CD14-positive monocyte (primary cell): ENCODE measurements around the gene COL4A2. TPM values are rescaled to one million over a fixed set of nuclear protein-coding genes. Genes with fewer than 3 reads are reported as not detected.

Experiments used
- DNase-seq, 3 donors: peaks; one replicate each; pipeline ENCODE4 v3.0.0-alpha.2; 2011 to 2022
- H2AFZ ChIP-seq: 2 replicates; pipeline ENCODE4 v1.6.0; 2012; ENCODE audit warnings: mild to moderate bottlenecking, low read depth, low read length, inconsistent platforms; ENCODE audit not compliant: insufficient read depth, poor library complexity, severe bottlenecking
- H3K27ac ChIP-seq, 2 donors: 1 replicate in 1 of 2; 2 replicates in 1 of 2; pipeline ENCODE4 v1.5.1; 2012 to 2013; ENCODE audit warnings: low read length in 2 of 2, control low read depth in 1 of 2, inconsistent platforms in 1 of 2, low read depth in 1 of 2, mild to moderate bottlenecking in 1 of 2
- H3K27me3 ChIP-seq, 2 donors: one replicate each; pipeline versions ENCODE4 v1.6.0 to v1.6.1; 2011 to 2013; ENCODE audit warnings: low read length in 2 of 2; ENCODE audit not compliant: control insufficient read depth in 2 of 2, insufficient read depth in 2 of 2
- H3K36me3 ChIP-seq, 2 donors: replicated peaks in 1 of 2; 1 replicate in 1 of 2; 2 replicates in 1 of 2; pipeline versions ENCODE4 v1.5.1 to v1.6.1; 2012 to 2013; ENCODE audit warnings: low read length in 2 of 2, control low read depth in 1 of 2, inconsistent platforms in 1 of 2, mild to moderate bottlenecking in 1 of 2; ENCODE audit not compliant: insufficient read depth in 2 of 2, control insufficient read depth in 1 of 2
- H3K4me1 ChIP-seq, 2 donors: 1 replicate in 1 of 2; 2 replicates in 1 of 2; pipeline versions ENCODE4 v1.5.1 to v1.6.1; 2012 to 2013; ENCODE audit warnings: low read length in 2 of 2, control low read depth in 1 of 2, inconsistent platforms in 1 of 2, mild to moderate bottlenecking in 1 of 2, moderate library complexity in 1 of 2; ENCODE audit not compliant: insufficient read depth in 2 of 2, control insufficient read depth in 1 of 2
- H3K4me2 ChIP-seq: replicated peaks from 2 replicates; pipeline ENCODE3; 2012; ENCODE audit warnings: low read length, moderate library complexity, mild to moderate bottlenecking; ENCODE audit not compliant: poor library complexity, severe bottlenecking; ENCODE audit errors: extremely low read depth
- H3K4me3 ChIP-seq, 3 experiments: fragments of 200-600 bp in 1 of 3; sonication (generic) in 1 of 3; replicated peaks in 1 of 3; 1 replicate in 2 of 3; 2 replicates in 1 of 3; pipeline ENCODE4 v1.5.1; 2011 to 2013; ENCODE audit warnings: low read length in 3 of 3, mild to moderate bottlenecking in 3 of 3, control low read depth in 2 of 3, low read depth in 2 of 3, inconsistent platforms in 1 of 3, moderate library complexity in 1 of 3
- H3K79me2 ChIP-seq: 2 replicates; pipeline ENCODE4 v1.6.0; 2012; ENCODE audit warnings: mild to moderate bottlenecking, control low read depth, inconsistent platforms, low read length, moderate library complexity; ENCODE audit not compliant: insufficient read depth
- H3K9ac ChIP-seq: 2 replicates; pipeline ENCODE4 v1.6.0; 2017; ENCODE audit warnings: low read length, mild to moderate bottlenecking; ENCODE audit not compliant: insufficient read depth, poor library complexity, severe bottlenecking
- H3K9me3 ChIP-seq, 2 donors: replicated peaks in 1 of 2; 1 replicate in 1 of 2; 2 replicates in 1 of 2; pipeline versions ENCODE4 v1.5.1 to v1.6.1; 2012 to 2013; ENCODE audit warnings: low read length in 2 of 2, control low read depth in 1 of 2; ENCODE audit not compliant: control insufficient read depth in 1 of 2, insufficient read depth in 1 of 2
- H4K20me1 ChIP-seq: 2 replicates; pipeline ENCODE4 v1.6.0; 2012; ENCODE audit warnings: mild to moderate bottlenecking, low read length, control low read depth, moderate library complexity; ENCODE audit not compliant: insufficient read depth
- H3K27ac Mint-ChIP-seq, 7 donors: one replicate each; pipeline ENCODE4 v1.8.0; 2020; ENCODE audit warnings: mild to moderate bottlenecking in 7 of 7, mixed read lengths in 7 of 7, moderate library complexity in 6 of 7, inconsistent platforms in 2 of 7
- H3K27me3 Mint-ChIP-seq, 3 donors: one replicate each; pipeline ENCODE4 v1.8.0; 2021 to 2022; ENCODE audit warnings: low read depth in 3 of 3, mild to moderate bottlenecking in 3 of 3, mixed read lengths in 3 of 3, moderate library complexity in 3 of 3, inconsistent platforms in 1 of 3
- H3K36me3 Mint-ChIP-seq, 2 donors: one replicate each; pipeline ENCODE4 v1.8.0; 2020; ENCODE audit warnings: mixed read lengths in 2 of 2, inconsistent platforms in 1 of 2, mild to moderate bottlenecking in 1 of 2
- H3K4me1 Mint-ChIP-seq: one replicate; pipeline ENCODE4 v1.8.0; 2020; ENCODE audit warnings: mild to moderate bottlenecking, mixed read lengths
- H3K4me3 Mint-ChIP-seq, 2 donors: one replicate each; pipeline ENCODE4 v1.8.0; 2020; ENCODE audit warnings: mild to moderate bottlenecking in 2 of 2, mixed read lengths in 2 of 2, moderate library complexity in 1 of 2
- H3K9me3 Mint-ChIP-seq, 7 donors: one replicate each; pipeline ENCODE4 v1.8.0; 2020 to 2022; ENCODE audit warnings: mixed read lengths in 7 of 7, mild to moderate bottlenecking in 6 of 7, moderate library complexity in 6 of 7, inconsistent platforms in 2 of 7
- WGBS: methylation state at CpG from one replicate; pipeline ENCODE4 v1.1.5; 2013; ENCODE audit warnings: missing lambda C conversion rate; ENCODE audit not compliant: insufficient coverage; 5-methylcytosine and 5-hydroxymethylcytosine counted together
- intact Hi-C, 2 donors: fragments of 100-400 bp; cut with micrococcal nuclease; formaldehyde crosslinking; loops; one replicate each; pipeline versions ENCODE4 v1.15.0 to v1.15.1; 2023
- polyA plus RNA-seq, 3 donors: library from polyadenylated mRNA; depleted of rRNA in 1 of 3; unstranded in 2 of 3; stranded (reverse) in 1 of 3; fragments of 300-500 nt in 2 of 3; fragments of >200 nt in 1 of 3; fragmentation: Illumina TruSeq in 2 of 3; gene quantifications; 1 replicate in 2 of 3; 2 replicates in 1 of 3; pipeline ENCODE4 v1.2.3, GENCODE V29; 2012 to 2021
- TF ChIP-seq, protein P1 (sequence below): fragments of 200-600 bp; IDR thresholded peaks from one replicate; pipeline ENCODE4 v1.8.0; 2022; ENCODE audit warnings: antibody characterized with exemption, mild to moderate bottlenecking

COL4A2 gene
- polyA plus RNA-seq, 3 donors, result not detected

- H3K9me3 Mint-ChIP-seq, result peaks cover 0 to 5% (median 4%) of the 10 kb centered on the region in 7 donors
- H3K4me1 ChIP-seq, result no peaks in the 10 kb centered on the region
- H3K27ac Mint-ChIP-seq, result no peak overlapping the region
- no peaks in the 10 kb centered on the region for H3K79me2 ChIP-seq
- H3K27me3 ChIP-seq, result peaks cover 0 to 9% of the 10 kb centered on the region in 2 donors
- H3K9ac ChIP-seq, result no peak overlapping the region
- H3K4me3 Mint-ChIP-seq, result no peak overlapping the region
- no peaks in the 10 kb centered on the region for H4K20me1 ChIP-seq
- H3K36me3 ChIP-seq, result no peaks in the 10 kb centered on the region
- H3K36me3 Mint-ChIP-seq, result no peaks in the 10 kb centered on the region
- no peaks in the 10 kb centered on the region for H3K4me1 Mint-ChIP-seq
- 98% methylated on average over 9 of the region's 12 CpGs for WGBS
- no peaks in the 10 kb centered on the region for H3K9me3 ChIP-seq
- H3K4me2 ChIP-seq, result no peak overlapping the region
- H3K4me3 ChIP-seq, result no peak overlapping the region
- TF ChIP-seq, protein P1, sequence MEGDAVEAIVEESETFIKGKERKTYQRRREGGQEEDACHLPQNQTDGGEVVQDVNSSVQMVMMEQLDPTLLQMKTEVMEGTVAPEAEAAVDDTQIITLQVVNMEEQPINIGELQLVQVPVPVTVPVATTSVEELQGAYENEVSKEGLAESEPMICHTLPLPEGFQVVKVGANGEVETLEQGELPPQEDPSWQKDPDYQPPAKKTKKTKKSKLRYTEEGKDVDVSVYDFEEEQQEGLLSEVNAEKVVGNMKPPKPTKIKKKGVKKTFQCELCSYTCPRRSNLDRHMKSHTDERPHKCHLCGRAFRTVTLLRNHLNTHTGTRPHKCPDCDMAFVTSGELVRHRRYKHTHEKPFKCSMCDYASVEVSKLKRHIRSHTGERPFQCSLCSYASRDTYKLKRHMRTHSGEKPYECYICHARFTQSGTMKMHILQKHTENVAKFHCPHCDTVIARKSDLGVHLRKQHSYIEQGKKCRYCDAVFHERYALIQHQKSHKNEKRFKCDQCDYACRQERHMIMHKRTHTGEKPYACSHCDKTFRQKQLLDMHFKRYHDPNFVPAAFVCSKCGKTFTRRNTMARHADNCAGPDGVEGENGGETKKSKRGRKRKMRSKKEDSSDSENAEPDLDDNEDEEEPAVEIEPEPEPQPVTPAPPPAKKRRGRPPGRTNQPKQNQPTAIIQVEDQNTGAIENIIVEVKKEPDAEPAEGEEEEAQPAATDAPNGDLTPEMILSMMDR, result no peak
- no peak overlapping the region for H2AFZ ChIP-seq
- H3K27ac ChIP-seq, result no peak overlapping the region
- no peak for DNase-seq
- peaks cover 24 to 33% (median 24%) of the 10 kb centered on the region in 3 donors for H3K27me3 Mint-ChIP-seq
- intact Hi-C loops, result no loop called here
Measured at GRCh38 chr13:110258876-110259631, 48.0 kb upstream of the COL4A2 start.

DNA sequence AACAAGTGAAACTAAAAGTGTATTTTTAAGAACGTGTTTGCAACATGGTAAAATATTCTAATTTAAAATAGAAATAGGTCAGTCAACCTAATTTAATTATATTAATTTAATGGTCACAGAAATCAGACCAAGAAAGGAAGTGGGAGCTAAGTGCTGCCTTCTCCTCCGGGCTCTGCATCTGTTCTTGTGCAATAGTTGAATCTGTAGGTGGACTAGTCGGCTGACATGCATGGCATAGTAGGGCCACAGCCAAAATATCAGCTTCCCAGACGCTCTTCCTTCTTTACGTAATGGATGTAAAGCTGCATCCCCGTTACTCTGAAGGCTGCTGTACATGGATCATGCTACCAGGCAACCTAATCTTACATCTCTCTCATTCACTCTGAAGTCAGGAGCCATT, 47.4 kb upstream of the COL4A2 start:
- H3K27me3 Mint-ChIP-seq, result peaks cover 24 to 36% (median 25%) of the 10 kb centered on the region in 3 donors
- TF ChIP-seq, protein P1, result no peak
- Histone ChIP-seq H3K27ac (no peak overlapping the region), H3K27me3 (peaks cover 0 to 9% of the 10 kb centered on the region in 2 donors), H3K4me1 (no peaks in the 10 kb centered on the region), H3K9me3 (no peaks in the 10 kb centered on the region), H3K79me2 (no peaks in the 10 kb centered on the region), H3K36me3 (no peaks in the 10 kb centered on the region), H3K4me2 (no peak overlapping the region), H3K4me3 (no peak overlapping the region), H2AFZ (no peak overlapping the region), H3K9ac (no peak overlapping the region), H4K20me1 (no peaks in the 10 kb centered on the region)
- peaks cover 0 to 5% (median 4%) of the 10 kb centered on the region in 7 donors for H3K9me3 Mint-ChIP-seq
- no peak overlapping the region for H3K4me3 Mint-ChIP-seq
- intact Hi-C loops, result no loop called here
- H3K4me1 Mint-ChIP-seq, result no peaks in the 10 kb centered on the region
- H3K27ac Mint-ChIP-seq, result no peak overlapping the region
- 65% methylated on average over 5 of the region's 6 CpGs for WGBS
- H3K36me3 Mint-ChIP-seq, result no peaks in the 10 kb centered on the region
- no peak for DNase-seq
